ENCODE measurements around the gene RABGAP1. TPM values are rescaled to one million over a fixed set of nuclear protein-coding genes. Genes with fewer than 3 reads are reported as not detected.

Gene RABGAP1
- total RNA-seq, 1 experiment from 2014 or later = 55.4 TPM

DNA sequence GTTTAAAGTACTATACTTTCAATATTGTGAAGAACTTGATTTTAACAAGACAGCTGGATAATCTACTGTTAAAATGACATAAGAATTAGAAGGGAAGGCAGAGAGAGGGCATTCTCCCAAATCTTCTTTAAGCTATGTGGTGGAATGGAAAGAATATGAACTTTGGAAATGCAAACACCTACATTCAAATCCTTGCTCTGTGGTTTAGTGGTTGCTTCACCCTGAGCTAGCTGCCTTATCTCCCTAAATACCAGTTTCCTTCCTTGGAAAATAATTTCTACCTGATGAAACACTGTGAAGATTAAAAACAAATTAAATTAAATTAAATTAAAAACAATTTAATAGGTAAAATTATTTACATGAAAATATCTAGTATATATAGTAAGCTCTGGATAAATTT lies 191.2 kb downstream of the RABGAP1 start:
- Mint-ChIP-seq H3K9me3 (ENCODE audit: unreplicated experiment) (no peaks in the 10 kb centered on the region), H3K27me3 (ENCODE audit: insufficient read depth, unreplicated experiment) (no peaks in the 10 kb centered on the region), H3K27ac (ENCODE audit: unreplicated experiment) (no peak overlapping the region), H3K36me3 (ENCODE audit: insufficient read depth, unreplicated experiment) (peaks cover 4% of the 10 kb centered on the region), H3K4me1 (ENCODE audit: low read depth, unreplicated experiment) (no peaks in the 10 kb centered on the region), H3K4me3 (ENCODE audit: unreplicated experiment) (no peak overlapping the region)
- intact Hi-C loops (cut with micrococcal nuclease; ENCODE audit: unreplicated experiment) = no loop called here
- ChIA-PET CTCF (interaction anchor here (2.7 kb wide), 1 partner anchor 218 kb away, joined by 16 read pairs; no protein-coding TSS in a partner anchor), POLR2A (no interaction called here)
- Histone ChIP-seq H3K27me3 (replicated peaks; ENCODE audit: control insufficient read depth, insufficient read depth, low read length) (no peaks in the 10 kb centered on the region), H3K36me3 (ENCODE audit: control insufficient read depth, insufficient read depth, low read length) (no peaks in the 10 kb centered on the region), H3K4me3 (ENCODE audit: low read depth, low read length) (no peak overlapping the region), H3K4me1 (peaks cover 23% of the 10 kb centered on the region), H3K9me3 (no peaks in the 10 kb centered on the region)
- no peak for DNase-seq
- TF ChIP-seq CTCF (IDR thresholded peaks at IDR 0.05; ENCODE audit: insufficient read depth in 1 of 2, low read depth in 1 of 2, low read length in 1 of 2, severe bottlenecking in 1 of 2, unreplicated experiment in 1 of 2) = no peak
- BruUV-seq (replicated peaks) = no TSS peak

DNA sequence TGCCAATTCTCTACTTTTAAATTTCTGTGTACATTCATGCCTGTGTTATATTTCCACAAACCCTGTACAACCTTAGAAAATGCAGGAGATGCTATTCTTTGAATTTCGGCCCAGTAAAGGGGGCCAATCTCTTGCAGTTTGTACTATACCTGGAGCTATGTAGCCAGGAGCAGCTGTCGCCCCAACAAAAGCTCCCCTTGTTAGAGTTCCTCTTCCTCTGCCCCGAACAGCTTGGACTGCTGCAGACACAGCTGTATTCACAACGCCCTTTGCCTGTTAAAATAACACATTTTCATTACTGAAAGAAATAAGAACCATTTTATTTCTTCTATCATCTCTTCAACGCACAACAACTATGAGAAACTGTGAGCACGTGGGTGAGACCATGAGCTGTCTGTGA lies 191.9 kb downstream of the RABGAP1 start:
- DNase-seq = no peak
- H3K4me3 Mint-ChIP-seq (ENCODE audit: unreplicated experiment) = no peak overlapping the region
- H3K36me3 ChIP-seq (ENCODE audit: control insufficient read depth, insufficient read depth, low read length) = no peaks in the 10 kb centered on the region
- H3K27ac Mint-ChIP-seq (ENCODE audit: unreplicated experiment) = no peak overlapping the region
- no peaks in the 10 kb centered on the region for H3K9me3 Mint-ChIP-seq (ENCODE audit: unreplicated experiment)
- no TSS peak for BruUV-seq (replicated peaks)
- no peak for TF ChIP-seq CTCF (IDR thresholded peaks at IDR 0.05; ENCODE audit: insufficient read depth in 1 of 2, low read depth in 1 of 2, low read length in 1 of 2, severe bottlenecking in 1 of 2, unreplicated experiment in 1 of 2)
- ChIA-PET POLR2A (no interaction called here), CTCF (interaction anchor here (2.7 kb wide), 1 partner anchor 217 kb away, joined by 16 read pairs; no protein-coding TSS in a partner anchor)
- H3K4me3 ChIP-seq (ENCODE audit: low read depth, low read length) = no peak overlapping the region
- no peaks in the 10 kb centered on the region for H3K27me3 ChIP-seq (replicated peaks; ENCODE audit: control insufficient read depth, insufficient read depth, low read length)
- H3K27me3 Mint-ChIP-seq (ENCODE audit: insufficient read depth, unreplicated experiment) = no peaks in the 10 kb centered on the region
- no peaks in the 10 kb centered on the region for H3K9me3 ChIP-seq
- peaks cover 23% of the 10 kb centered on the region for H3K4me1 ChIP-seq
- no peaks in the 10 kb centered on the region for H3K4me1 Mint-ChIP-seq (ENCODE audit: low read depth, unreplicated experiment)
- intact Hi-C loops (cut with micrococcal nuclease; ENCODE audit: unreplicated experiment) = no loop called here
- H3K36me3 Mint-ChIP-seq (ENCODE audit: insufficient read depth, unreplicated experiment) = peaks cover 6% of the 10 kb centered on the region

GRCh38 chr9:123135430-123135829 lies 194.6 kb downstream of the RABGAP1 start:
- Histone ChIP-seq H3K9me3 (no peaks in the 10 kb centered on the region), H3K4me1 (peaks cover 23% of the 10 kb centered on the region), H3K36me3 (ENCODE audit: control insufficient read depth, insufficient read depth, low read length) (no peaks in the 10 kb centered on the region), H3K27me3 (replicated peaks; ENCODE audit: control insufficient read depth, insufficient read depth, low read length) (no peaks in the 10 kb centered on the region), H3K4me3 (ENCODE audit: low read depth, low read length) (no peak overlapping the region)
- no peaks in the 10 kb centered on the region for H3K4me1 Mint-ChIP-seq (ENCODE audit: low read depth, unreplicated experiment)
- intact Hi-C loops (cut with micrococcal nuclease; ENCODE audit: unreplicated experiment) = no loop called here
- H3K4me3 Mint-ChIP-seq (ENCODE audit: unreplicated experiment) = no peak overlapping the region
- H3K27ac Mint-ChIP-seq (ENCODE audit: unreplicated experiment) = no peak overlapping the region
- ChIA-PET CTCF (interaction anchor here (0.6 kb wide), 1 partner anchor 1575 kb away, joined by 3 read pairs; no protein-coding TSS in a partner anchor), POLR2A (no interaction called here)
- no peaks in the 10 kb centered on the region for H3K9me3 Mint-ChIP-seq (ENCODE audit: unreplicated experiment)
- BruUV-seq (replicated peaks) = no TSS peak
- DNase-seq = no peak
- no peaks in the 10 kb centered on the region for H3K27me3 Mint-ChIP-seq (ENCODE audit: insufficient read depth, unreplicated experiment)
- no peak for TF ChIP-seq CTCF (IDR thresholded peaks at IDR 0.05; ENCODE audit: insufficient read depth in 1 of 2, low read depth in 1 of 2, low read length in 1 of 2, severe bottlenecking in 1 of 2, unreplicated experiment in 1 of 2)
- H3K36me3 Mint-ChIP-seq (ENCODE audit: insufficient read depth, unreplicated experiment) = peaks cover 6% of the 10 kb centered on the region
